Gastrocnemius medialis (tissue), 4 donors: ENCODE data around the gene ADGRG4.

ENCODE experiments used
- POLR2A ChIP-seq, 2 donors: fragments of 450-650 bp; IDR thresholded peaks; one replicate each; pipeline ENCODE4 v1.6.1; 2017; ENCODE audit warnings: antibody characterized with exemption in 2 of 2, mild to moderate bottlenecking in 2 of 2, moderate library complexity in 2 of 2
- TF ChIP-seq, protein P1 (sequence below), 5 experiments: fragments of 450-650 bp in 3 of 5; fragments of 200-600 bp in 2 of 5; sonication (generic) in 2 of 5; IDR thresholded peaks in 4 of 5; conservative IDR thresholded peaks in 1 of 5; 1 replicate in 4 of 5; 2 replicates in 1 of 5; pipeline ENCODE4 v1.5.1; 2016 to 2019; ENCODE audit warnings: antibody characterized with exemption in 5 of 5, mild to moderate bottlenecking in 3 of 5, moderate library complexity in 3 of 5

DNA sequence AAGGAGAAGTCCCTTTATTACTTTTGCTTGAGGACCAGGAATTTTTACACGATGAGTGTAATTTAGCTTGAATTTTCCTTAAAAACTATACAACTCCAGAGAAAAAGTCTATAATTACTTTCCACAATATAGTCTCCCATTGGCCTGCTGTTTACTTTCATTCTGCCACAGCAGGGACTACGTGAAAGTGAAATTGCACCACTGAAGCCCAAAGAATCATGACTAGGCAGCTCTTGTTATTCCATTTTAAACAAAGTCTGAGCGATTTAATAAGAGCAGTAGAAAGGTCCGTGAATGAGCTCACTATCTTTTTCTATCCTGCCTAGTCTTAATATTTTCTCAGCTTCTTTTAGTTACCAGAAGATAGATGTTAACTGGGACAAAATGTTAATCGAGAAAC lies 68.6 kb downstream of the ADGRG4 start:
- TF ChIP-seq, protein P1, sequence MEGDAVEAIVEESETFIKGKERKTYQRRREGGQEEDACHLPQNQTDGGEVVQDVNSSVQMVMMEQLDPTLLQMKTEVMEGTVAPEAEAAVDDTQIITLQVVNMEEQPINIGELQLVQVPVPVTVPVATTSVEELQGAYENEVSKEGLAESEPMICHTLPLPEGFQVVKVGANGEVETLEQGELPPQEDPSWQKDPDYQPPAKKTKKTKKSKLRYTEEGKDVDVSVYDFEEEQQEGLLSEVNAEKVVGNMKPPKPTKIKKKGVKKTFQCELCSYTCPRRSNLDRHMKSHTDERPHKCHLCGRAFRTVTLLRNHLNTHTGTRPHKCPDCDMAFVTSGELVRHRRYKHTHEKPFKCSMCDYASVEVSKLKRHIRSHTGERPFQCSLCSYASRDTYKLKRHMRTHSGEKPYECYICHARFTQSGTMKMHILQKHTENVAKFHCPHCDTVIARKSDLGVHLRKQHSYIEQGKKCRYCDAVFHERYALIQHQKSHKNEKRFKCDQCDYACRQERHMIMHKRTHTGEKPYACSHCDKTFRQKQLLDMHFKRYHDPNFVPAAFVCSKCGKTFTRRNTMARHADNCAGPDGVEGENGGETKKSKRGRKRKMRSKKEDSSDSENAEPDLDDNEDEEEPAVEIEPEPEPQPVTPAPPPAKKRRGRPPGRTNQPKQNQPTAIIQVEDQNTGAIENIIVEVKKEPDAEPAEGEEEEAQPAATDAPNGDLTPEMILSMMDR (IDR thresholded peaks at IDR 0.05 in 4 of 5, conservative IDR thresholded peaks at IDR 0.05 in 1 of 5), result no peak
- no peak for TF ChIP-seq POLR2A (IDR thresholded peaks at IDR 0.05)
